Renal pelvis (tissue), 4 donors: ENCODE measurements around the gene ZNF236. TPM values are rescaled to one million over a fixed set of nuclear protein-coding genes. Genes with fewer than 3 reads are reported as not detected.
"Not testable (repeated sequence)": the region's sequence is repeated elsewhere in the genome, so short reads cannot be mapped to it uniquely, and the experiment has no call there.

Experiments
- DNase-seq: peaks from one replicate; pipeline ENCODE4 v3.0.0-alpha.2; 2013
- polyA plus RNA-seq, 3 donors: library from polyadenylated mRNA; unstranded; fragments of 120-200 nt; gene quantifications; one replicate each; pipeline ENCODE4 v1.2.1, GENCODE V29; 2013; ENCODE audit not compliant: insufficient read length in 3 of 3

ZNF236 gene
- polyA plus RNA-seq, 3 donors: 10.1 to 13.9 (median 12.2) TPM

- no peak for DNase-seq
These were observed 183.4 kb downstream of the ZNF236 start for GRCh38 chr18:77005651-77006195.

- DNase-seq: no peak
These were observed 184.2 kb downstream of the ZNF236 start for GRCh38 chr18:77006305-77007175.

DNA sequence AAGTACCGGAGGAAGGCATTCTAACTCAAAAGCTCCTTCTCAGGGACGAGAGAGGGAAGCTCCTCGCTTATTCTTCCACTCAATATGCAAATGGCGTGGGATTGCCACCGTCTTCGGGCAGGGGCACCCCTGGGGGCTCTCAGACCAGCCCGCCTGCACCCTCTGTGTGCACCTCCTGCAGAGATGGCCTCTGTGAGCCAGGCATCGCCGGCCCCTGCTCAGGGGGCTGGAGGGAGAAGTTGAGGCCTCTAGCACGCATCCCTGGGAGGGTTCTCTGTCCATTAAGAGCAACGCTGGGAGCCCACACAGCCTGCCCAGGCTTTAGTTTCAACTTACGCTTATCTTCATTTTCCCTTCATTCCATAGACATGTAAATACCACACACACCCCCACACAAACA is 184.9 kb downstream of the ZNF236 start:
- no peak for DNase-seq

DNA sequence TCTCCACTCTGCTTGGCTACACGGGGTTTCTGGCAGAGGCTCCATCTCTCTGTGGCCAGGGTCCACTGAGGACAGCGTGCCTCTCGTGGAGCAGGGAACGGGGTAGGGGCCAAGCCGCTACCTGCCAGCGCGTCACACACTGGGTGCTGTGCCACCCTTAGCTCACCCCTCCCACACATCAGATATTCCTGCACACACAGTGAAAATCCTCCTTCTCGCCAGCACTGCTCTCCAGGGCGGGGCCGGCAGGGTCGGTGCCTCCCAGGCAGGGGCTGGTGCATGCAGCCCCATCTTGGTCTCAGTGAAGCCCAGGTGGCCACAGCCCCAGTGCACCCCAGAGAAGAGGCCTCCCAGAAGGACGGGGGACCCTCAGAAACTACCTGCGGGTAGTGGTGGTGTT is 185.6 kb downstream of the ZNF236 start:
- no peak for DNase-seq

DNA sequence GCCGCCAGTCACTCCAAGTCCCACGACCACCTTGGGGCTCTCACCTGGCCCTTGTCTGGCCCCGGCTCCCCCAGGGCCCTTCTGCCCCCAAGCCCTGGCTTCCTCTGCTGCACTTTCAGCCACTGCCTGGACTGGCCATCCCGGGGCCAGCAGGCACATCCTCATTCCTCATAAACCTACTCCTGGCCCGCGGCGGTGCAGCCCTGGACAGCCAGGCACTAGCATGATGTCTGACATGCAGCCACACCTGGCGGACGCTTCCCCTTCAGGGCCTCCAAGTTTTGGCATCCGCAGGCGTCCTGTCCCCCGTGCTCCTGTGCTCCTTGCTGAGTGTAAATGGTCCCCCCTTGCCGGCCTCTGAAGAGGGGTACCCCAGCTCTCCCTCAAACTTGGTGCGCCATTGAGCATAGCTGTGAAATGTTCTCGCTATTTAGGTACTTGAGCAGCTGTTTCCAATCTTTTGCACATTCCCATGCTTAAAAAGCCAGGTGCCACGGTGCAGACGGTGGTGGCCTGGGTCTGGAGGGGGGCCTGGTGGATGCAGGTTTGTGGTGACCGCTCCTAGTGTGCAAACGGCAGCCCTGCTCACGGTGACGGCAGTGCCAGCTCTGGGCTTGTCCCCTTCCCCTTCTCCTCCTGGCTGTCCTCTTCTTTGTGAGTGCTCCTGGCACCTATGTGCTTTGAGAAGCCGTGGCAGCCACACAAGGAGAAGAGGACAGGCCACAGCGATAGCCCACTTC is 186.4 kb downstream of the ZNF236 start:
- DNase-seq: no peak

DNA sequence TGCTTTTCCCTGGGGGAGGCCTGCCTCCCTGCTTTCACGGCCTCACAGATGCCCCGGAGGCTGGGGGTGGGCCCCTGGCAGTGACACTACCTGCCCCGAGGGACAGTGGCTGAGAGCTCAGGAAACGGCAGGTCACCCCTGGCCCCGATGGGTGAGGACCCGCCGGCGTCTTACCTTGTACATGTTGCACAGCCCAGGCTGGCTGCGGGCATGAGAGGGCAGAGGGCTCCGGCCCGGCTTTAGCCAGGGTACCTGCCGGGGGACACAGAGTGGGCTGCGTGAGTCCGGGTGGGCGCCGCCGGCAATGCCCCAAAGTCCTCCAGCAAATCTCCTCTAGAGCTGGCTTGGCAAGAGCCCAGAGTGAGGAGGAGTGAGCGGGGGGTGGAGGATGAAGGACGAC is 187.3 kb downstream of the ZNF236 start:
- DNase-seq: no peak

- DNase-seq: no peak
These were observed 189.8 kb downstream of the ZNF236 start for GRCh38 chr18:77012120-77012519.

DNA sequence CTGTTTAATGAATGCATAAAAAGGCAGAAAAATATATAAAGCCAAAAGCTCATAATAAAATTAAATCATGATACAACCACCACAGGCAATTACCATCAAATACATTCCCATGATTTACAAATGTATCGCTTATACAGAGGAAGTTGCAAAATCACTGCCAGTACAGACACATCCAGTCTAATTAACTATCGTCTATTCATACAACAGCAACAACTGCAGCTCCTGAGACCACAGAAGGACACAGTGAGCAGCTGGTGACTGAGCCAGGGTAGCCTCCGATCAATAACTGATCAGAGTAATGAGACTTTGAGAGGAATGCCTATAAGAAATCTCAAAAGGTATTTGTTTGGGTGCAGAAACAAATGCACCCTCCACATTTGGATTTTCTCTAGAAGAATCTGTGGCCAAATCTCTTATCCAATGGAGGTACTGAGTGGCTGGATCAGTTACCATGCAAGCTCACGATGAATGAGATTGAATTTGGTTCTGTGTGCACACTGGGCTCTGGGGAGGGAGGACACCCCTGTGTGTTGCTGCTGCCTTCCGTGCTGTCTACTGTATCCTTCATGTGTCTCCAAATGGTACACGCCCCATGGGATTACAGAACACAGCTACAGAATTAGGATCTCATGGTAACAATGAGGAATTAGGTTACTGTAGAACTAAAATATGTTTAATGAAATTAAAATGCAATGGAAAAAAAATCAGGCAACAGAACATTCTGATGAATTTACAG is 190.6 kb downstream of the ZNF236 start:
- DNase-seq: no peak

DNA sequence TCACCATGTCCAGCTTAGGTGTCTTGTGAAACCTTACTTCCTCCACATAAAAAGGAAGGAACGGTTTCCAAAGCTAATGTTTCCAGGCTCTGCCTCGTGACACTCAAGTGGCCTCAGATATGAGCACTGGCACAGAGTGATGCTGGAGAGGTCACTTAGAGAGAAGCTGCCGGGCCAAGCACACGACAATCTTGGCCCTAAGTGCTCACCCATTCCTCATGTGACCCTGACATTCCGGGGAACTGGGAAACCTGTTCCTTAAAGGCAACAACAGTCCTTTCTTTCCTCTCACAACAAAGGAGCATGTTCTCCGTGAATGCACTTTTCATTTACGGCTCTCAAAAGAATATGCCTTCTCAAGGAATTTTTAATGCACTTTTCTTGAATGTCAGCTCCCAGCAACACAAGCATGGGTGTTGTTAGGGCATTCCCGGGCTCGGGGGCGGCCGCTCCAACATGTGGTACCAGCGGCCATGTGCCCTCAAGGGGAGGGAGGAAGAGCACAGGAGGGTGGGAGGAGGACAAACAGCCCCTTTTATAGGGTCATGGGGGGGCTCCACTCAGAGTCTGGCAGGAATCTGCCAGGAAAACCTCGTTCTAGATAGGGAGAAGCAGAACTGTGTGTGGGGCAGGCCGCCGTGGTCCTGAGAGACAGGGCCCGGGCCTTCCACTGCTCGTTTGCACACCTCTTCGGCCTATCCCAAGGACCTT is 191.6 kb downstream of the ZNF236 start:
- DNase-seq: no peak

GRCh38 chr18:77014538-77014937 is 192.2 kb downstream of the ZNF236 start:
- DNase-seq: no peak

DNA sequence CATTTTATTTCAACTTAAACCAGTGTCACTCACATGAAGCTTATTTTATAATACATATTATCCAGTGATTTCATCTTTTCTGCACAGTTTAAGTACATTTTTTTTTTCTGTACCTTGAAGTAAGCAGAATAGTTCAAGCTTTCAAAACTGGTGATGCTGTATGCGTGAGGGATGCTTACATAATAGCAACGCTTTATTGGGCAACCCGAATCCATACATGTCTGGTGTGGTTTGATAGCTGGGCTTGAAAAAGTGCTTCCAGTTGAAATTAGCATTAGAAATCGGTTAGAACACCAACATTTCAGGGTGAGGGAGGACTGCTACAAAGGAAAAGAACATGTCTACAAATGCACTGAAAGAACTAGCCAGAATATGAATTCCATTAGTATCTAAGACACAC is 192.8 kb downstream of the ZNF236 start:
- no peak for DNase-seq

GRCh38 chr18:77015771-77016710 is 193.7 kb downstream of the ZNF236 start:
- no peak for DNase-seq

DNA sequence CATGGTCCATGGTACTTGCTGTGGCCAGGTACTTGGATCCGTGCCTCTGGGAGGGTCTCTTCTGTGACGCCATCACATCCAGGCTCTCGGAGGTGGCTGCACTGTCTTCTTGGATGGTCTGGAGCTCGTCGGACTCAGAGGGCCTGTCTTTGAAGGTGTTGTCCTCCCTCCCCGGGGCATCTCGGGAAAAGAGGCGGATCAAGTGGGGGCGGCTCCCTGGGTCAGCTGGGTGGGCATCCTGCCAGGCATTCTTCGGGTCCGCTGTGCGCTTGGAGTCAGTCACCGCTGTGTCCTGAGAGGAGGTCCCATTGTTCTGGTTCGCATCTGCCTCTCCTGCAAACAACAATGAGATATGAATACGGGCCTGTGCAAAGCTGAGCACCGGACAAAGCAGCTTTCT is 194.6 kb downstream of the ZNF236 start:
- no peak for DNase-seq

GRCh38 chr18:77017355-77017754 is 195.0 kb downstream of the ZNF236 start:
- DNase-seq: no peak

DNA sequence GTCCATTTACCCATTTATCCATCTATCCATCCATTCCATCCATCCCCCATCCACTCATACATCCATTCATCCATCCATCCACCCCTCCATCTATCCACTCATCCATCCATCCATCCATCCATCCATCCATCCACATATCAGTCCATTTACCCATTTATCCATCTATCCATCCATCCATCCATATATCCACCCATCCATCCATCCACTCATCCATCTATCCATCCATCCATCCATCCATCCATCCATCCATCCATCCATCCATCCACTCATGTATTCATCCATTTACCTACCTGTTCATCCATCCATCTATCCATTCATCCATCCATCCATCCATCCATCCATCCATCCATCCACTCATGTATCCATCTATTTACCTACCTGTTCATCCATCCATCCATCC is 196.3 kb downstream of the ZNF236 start:
- DNase-seq: not testable (repeated sequence)

DNA sequence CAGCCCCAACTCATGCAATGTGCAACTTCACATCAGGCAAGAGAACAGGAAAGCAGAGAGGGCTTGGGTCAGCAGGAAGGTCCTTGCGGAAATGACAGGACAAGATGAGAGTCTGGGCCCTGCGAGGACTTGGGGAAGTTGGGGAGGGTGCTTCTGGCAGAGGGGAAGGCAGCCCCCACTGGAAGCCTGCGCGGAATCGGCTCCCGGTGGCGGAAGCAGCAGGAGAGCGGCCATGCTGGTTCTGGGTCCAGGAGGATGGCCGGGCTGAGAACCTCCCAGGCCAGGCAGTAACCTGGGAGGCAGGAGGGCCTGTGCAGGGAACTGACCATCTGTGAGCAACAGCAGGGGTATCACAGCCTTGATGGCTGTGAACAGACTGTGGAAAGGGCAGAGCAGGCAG is 197.3 kb downstream of the ZNF236 start:
- DNase-seq: no peak
